Thoracic aorta (tissue), 2 donors: ENCODE measurements around the gene PCBP3. TPM values are rescaled to one million over a fixed set of nuclear protein-coding genes. Genes with fewer than 3 reads are reported as not detected.

ENCODE experiments used
- ATAC-seq: fragments of 150-250 bp; one replicate; pipeline ENCODE4 v1.8.0; 2017; ENCODE audit warnings: low read depth; ENCODE audit not compliant: insufficient number of reproducible peaks, low FRiP score
- DNase-seq: peaks from one replicate; pipeline ENCODE4 v3.0.0-alpha.2; 2020; ENCODE audit warnings: low spot score
- H3K27ac ChIP-seq, 2 donors: fragments of 200-600 bp; sonication (generic); 1 replicate in 1 of 2; 2 replicates in 1 of 2; pipeline ENCODE4 v1.5.1; 2016; ENCODE audit warnings: mild to moderate bottlenecking in 2 of 2, moderate library complexity in 2 of 2
- H3K27me3 ChIP-seq: fragments of 200-600 bp; sonication (generic); replicated peaks from 2 replicates; pipeline ENCODE4 v1.6.0; 2016; ENCODE audit warnings: mild to moderate bottlenecking; ENCODE audit not compliant: insufficient read depth
- H3K36me3 ChIP-seq: fragments of 200-600 bp; sonication (generic); one replicate; pipeline ENCODE4 v1.5.1; 2016
- H3K4me1 ChIP-seq, 2 donors: fragments of 200-600 bp; sonication (generic); 1 replicate in 1 of 2; 2 replicates in 1 of 2; pipeline versions ENCODE4 v1.5.1 to v1.6.0; 2016; ENCODE audit warnings: low read depth in 2 of 2, mild to moderate bottlenecking in 1 of 2; ENCODE audit not compliant: control insufficient read depth in 1 of 2
- H3K4me3 ChIP-seq: fragments of 200-600 bp; sonication (generic); 2 replicates; pipeline ENCODE4 v1.5.1; 2016; ENCODE audit warnings: mild to moderate bottlenecking
- H3K9me3 ChIP-seq: fragments of 200-600 bp; sonication (generic); 2 replicates; pipeline ENCODE4 v1.5.1; 2016
- total RNA-seq, 2 donors: library from RNA; depleted of rRNA; stranded (reverse); fragments of >200 nt; gene quantifications; one replicate each; pipeline versions ENCODE4 v1.1.0 to v1.2.3, GENCODE V29; 2016
- TF ChIP-seq, protein P1 (sequence below): fragments of 200-600 bp; sonication (generic); IDR thresholded peaks from one replicate; pipeline ENCODE4 v1.5.1; 2019; ENCODE audit warnings: antibody characterized with exemption

The PCBP3 gene
- total RNA-seq, 2 donors from 2014 or later, result 4.5 to 28.4 TPM

DNA sequence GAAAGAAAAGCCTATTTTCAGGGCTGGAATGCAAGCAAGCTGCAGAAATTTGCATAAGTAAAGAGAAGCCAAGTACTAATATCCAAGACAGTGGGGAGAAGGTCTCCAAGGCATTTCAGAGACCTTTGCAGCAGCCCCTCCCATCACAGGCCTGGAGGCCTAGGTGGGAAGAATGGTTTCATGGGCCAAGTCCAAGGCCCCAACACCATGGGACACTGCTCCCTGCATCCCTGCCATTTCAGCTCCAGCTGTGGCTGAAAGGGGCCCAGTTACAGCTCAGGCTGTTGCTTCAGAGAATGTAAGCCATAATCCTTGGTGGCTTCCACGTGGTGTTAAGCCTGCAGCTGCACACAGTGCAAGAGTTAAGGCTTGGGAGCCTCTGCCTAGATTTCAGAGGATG lies 321.1 kb downstream of the PCBP3 start:
- ATAC-seq, result no peak
- peaks cover 0 to 19% of the 10 kb centered on the region in 2 donors for H3K4me1 ChIP-seq
- H3K27ac ChIP-seq, result no peak overlapping the region
- H3K36me3 ChIP-seq, result no peaks in the 10 kb centered on the region
- H3K9me3 ChIP-seq, result no peaks in the 10 kb centered on the region
- no peak for DNase-seq
- no peak overlapping the region for H3K4me3 ChIP-seq
- TF ChIP-seq, protein P1, sequence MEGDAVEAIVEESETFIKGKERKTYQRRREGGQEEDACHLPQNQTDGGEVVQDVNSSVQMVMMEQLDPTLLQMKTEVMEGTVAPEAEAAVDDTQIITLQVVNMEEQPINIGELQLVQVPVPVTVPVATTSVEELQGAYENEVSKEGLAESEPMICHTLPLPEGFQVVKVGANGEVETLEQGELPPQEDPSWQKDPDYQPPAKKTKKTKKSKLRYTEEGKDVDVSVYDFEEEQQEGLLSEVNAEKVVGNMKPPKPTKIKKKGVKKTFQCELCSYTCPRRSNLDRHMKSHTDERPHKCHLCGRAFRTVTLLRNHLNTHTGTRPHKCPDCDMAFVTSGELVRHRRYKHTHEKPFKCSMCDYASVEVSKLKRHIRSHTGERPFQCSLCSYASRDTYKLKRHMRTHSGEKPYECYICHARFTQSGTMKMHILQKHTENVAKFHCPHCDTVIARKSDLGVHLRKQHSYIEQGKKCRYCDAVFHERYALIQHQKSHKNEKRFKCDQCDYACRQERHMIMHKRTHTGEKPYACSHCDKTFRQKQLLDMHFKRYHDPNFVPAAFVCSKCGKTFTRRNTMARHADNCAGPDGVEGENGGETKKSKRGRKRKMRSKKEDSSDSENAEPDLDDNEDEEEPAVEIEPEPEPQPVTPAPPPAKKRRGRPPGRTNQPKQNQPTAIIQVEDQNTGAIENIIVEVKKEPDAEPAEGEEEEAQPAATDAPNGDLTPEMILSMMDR, result no peak
- no peaks in the 10 kb centered on the region for H3K27me3 ChIP-seq

DNA sequence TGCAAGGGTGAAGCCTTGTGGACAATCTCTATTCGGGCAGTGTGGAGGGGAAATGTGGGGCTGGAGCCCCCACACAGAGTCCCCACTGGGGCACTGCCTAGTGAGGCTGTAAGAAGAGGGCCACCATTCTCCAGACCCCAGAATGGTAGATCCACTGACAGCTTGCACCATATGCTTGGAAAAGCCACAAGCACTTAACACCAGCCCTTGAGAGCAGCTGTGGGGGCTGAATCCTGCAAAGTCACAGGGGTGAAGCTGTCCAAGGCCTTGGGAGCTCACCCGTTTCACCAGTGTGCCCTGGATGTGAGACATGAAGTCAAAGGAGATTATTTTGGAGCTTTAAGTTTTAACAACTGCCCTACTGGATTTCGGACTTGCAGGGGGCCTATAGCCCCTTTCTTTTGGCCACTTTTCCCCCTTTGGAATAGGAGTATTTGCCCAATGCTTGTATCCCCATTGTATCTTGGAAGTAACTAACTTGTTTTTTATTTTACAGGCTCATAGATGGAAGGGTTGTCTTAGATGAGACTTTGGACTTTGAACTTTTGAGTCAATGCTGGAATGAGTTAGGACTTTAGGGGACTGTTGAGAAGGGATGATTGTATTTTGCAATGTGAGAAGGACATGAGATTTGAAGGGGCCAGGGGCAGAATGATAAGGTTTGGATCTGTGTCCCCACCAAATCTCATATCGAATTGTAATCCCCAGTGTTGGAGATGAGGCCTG lies 321.7 kb downstream of the PCBP3 start:
- no peak for DNase-seq
- no peak overlapping the region for H3K4me3 ChIP-seq
- H3K27me3 ChIP-seq, result no peaks in the 10 kb centered on the region
- no peak overlapping the region for H3K27ac ChIP-seq
- TF ChIP-seq, protein P1, result no peak
- no peaks in the 10 kb centered on the region for H3K36me3 ChIP-seq
- H3K9me3 ChIP-seq, result no peaks in the 10 kb centered on the region
- ATAC-seq, result no peak
- H3K4me1 ChIP-seq, result peaks cover 0 to 14% of the 10 kb centered on the region in 2 donors

DNA sequence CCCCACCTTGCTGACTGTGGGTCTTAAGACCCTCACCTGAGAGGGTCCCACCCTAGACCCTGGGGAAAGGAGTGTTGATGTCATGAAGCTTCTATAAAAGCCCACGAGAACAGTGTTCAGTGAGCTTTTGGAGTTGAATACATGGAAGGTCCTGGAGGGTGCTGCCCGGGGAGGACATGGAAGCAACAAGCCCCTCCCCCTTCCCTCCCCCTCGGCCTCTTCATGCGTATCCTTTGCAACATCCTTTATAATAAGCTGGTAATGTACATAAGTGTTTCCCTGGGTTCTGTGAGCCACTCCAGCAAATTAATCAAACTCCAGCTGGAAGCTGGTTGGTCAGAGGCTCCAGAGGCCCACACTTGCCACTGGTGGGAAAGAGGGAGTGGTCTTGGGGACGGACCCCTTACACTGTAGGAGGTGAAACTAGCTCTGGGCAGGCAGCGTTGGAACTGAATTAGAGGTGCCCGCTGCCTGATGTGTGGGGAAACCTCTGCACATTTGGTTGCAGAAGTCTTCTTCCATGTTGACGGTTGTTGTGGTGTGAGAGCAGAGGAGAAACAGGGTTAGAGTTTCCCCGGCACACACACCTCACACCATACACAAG lies 323.4 kb downstream of the PCBP3 start:
- Histone ChIP-seq H3K4me3 (no peak overlapping the region), H3K36me3 (no peaks in the 10 kb centered on the region), H3K4me1 (peaks cover 0 to 26% of the 10 kb centered on the region in 2 donors), H3K27ac (no peak overlapping the region), H3K9me3 (no peaks in the 10 kb centered on the region), H3K27me3 (no peaks in the 10 kb centered on the region)
- TF ChIP-seq, protein P1, result no peak
- DNase-seq, result no peak
- no peak for ATAC-seq

DNA sequence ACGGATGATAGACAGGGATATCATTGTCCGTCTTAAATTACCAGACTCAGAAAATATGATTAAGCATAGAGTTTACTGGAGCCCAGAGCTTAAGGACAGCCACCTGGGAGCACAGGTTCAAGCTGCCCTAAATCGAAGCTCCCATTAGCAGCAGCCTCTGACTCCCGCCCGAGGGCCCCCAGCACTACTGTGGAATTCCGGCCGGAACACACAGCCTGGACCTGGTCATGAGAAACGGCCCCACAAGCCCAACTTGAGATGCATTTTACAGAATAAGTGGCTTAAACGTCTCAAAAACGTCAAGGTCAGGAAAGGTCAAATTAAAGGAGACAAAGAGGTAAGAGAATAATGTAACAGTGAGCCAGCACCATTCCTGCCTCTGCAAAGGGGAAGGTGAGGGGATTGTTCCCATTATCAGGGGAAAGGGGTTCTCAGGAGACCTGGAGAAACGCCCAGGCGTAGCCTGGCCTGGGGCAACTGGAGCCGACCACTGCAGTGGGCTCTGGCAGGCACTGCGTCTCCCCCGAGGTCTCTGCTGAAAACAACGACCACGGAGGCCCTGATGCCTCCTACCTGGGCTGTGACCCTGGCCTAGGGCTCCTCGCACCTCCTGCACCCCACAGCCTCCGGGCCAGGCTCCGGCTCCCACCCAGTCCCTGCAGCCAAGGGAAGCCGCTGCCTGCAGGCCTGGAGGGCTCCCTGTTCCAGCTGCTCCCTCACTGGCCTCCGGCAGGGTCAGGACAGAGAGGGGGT lies 326.6 kb downstream of the PCBP3 start:
- Histone ChIP-seq H3K27ac (no peak overlapping the region), H3K4me1 (peaks cover 14 to 47% of the 10 kb centered on the region in 2 donors), H3K4me3 (no peak overlapping the region), H3K9me3 (no peaks in the 10 kb centered on the region), H3K27me3 (no peaks in the 10 kb centered on the region), H3K36me3 (no peaks in the 10 kb centered on the region)
- TF ChIP-seq, protein P1, result no peak
- DNase-seq (no peak), ATAC-seq (no peak)
